Measurements from ENCODE around the gene DBN1. TPM values are rescaled to one million over a fixed set of nuclear protein-coding genes. Genes with fewer than 3 reads are reported as not detected.

The DBN1 gene
- total and polyA plus RNA-seq, 2 of the 8 experiments (the other 6 are each of a cell fraction or from before 2014, with no cell fraction given), result 168 to 333 TPM

DNA sequence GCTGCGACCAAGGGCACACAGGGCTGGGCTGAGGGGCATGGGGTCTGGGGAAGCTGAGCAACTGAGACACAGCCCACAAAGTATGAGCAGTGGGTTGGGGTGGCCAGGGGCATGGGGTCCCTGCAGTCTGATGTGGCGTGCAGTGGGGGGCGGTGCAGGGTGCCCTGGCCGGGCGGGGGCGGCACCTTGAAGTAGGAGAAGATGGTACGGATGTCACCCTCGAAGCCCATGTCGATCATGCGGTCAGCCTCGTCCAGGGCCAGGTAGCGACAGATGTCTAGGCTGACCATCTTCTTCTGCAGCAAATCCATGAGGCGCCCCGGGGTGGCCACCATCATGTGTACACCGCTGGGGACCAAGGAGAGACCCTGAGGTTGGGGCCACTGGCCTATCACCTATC lies 40.1 kb upstream of the DBN1 start:
- WGBS, 2 experiments (ENCODE audit: extremely low coverage in 1 of 2, insufficient coverage in 1 of 2, insufficient read length in 1 of 2, insufficient replicate concordance in 2 of 2, low coverage in 1 of 2, low lambda C conversion rate in 2 of 2, missing lambda C conversion rate in 1 of 2), result 97% methylated on average over 14 of the region's 15 CpGs; no CpG with 5 or more reads in 1 of the 2 experiments
- Histone ChIP-seq H3K4me3 (ENCODE audit: extremely low read depth in 1 of 4, insufficient read depth in 2 of 4, low read depth in 3 of 4, low read length in 4 of 4) (no peak overlapping the region), H4K91ac (replicated peaks; ENCODE audit: insufficient read length, low read length) (no peak overlapping the region), H2BK120ac (replicated peaks; ENCODE audit: low read depth, low read length) (no peak overlapping the region), H3K4me2 (ENCODE audit: insufficient read depth in 1 of 2, low read depth in 2 of 2, low read length in 2 of 2) (no peak overlapping the region), H3K56ac (replicated peaks; ENCODE audit: insufficient read length, low read depth, low read length) (no peak overlapping the region), H2BK20ac (ENCODE audit: low read length) (no peak overlapping the region), H2AK5ac (ENCODE audit: low read depth, low read length) (no peak overlapping the region), H3K4me1 (replicated peaks in 1 of 4; ENCODE audit: control insufficient read depth in 3 of 4, insufficient read depth in 4 of 4, low read length in 3 of 4) (peaks cover 4 to 18% (median 12%) of the 10 kb centered on the region in 4 experiments; a peak in 6 of 7 replicates), H3K4ac (replicated peaks; ENCODE audit: insufficient read length, low read depth, low read length) (no peak overlapping the region), H2BK12ac (ENCODE audit: low read depth, low read length) (no peak overlapping the region), H3K18ac (ENCODE audit: extremely low read depth, low read length) (no peak overlapping the region), H3K27ac (ENCODE audit: low read depth, low read length) (no peak overlapping the region), H3K79me1 (ENCODE audit: low read depth, low read length) (peaks cover 5% of the 10 kb centered on the region; the same call in 1 of the 2 replicates), H3K14ac (ENCODE audit: insufficient read length) (no peak overlapping the region), H2BK15ac (ENCODE audit: low read length) (no peak overlapping the region), H3K23ac (ENCODE audit: insufficient read length) (no peak overlapping the region), H3K27me3 (replicated peaks in 1 of 4; ENCODE audit: control insufficient read depth in 3 of 4, extremely low read depth in 1 of 4, insufficient read depth in 3 of 4, low read length in 3 of 4) (no peaks in the 10 kb centered on the region), H3K9me3 (ENCODE audit: insufficient read depth in 2 of 2, low read depth in 1 of 2, low read length in 1 of 2) (no peaks in the 10 kb centered on the region), H3K9ac (replicated peaks in 1 of 4; ENCODE audit: extremely low read depth in 1 of 4, low read depth in 3 of 4, low read length in 3 of 4) (no peak overlapping the region), H3K23me2 (ENCODE audit: low read depth, low read length) (peaks cover 8% of the 10 kb centered on the region), H3K79me2 (ENCODE audit: control insufficient read depth in 1 of 2, insufficient read depth in 2 of 2, low read length in 2 of 2) (peaks cover 0 to 9% of the 10 kb centered on the region in 2 experiments; a peak in 1 of 4 replicates), H4K20me1 (replicated peaks in 1 of 2; ENCODE audit: control insufficient read depth in 1 of 2, insufficient read depth in 2 of 2, low read length in 2 of 2) (peaks cover 0 to 18% of the 10 kb centered on the region in 2 experiments), H4K8ac (ENCODE audit: extremely low read depth, insufficient read depth, low read length) (no peak overlapping the region; the same call in 1 of the 2 replicates), H2AFZ (ENCODE audit: low read length) (no peak overlapping the region), H3K36me3 (ENCODE audit: control insufficient read depth in 2 of 4, insufficient read depth in 4 of 4, low read length in 3 of 4) (peaks cover 27 to 50% (median 47%) of the 10 kb centered on the region in 4 experiments), H4K5ac (ENCODE audit: insufficient read length, low read depth, low read length) (no peak overlapping the region), H2BK5ac (ENCODE audit: low read depth, low read length) (no peak overlapping the region)
- FAIRE-seq (no peak), DNase-seq (ENCODE audit: low read depth in 1 of 2, low spot score in 2 of 2) (no peak)
- ChIA-PET CTCF (ENCODE audit: partially characterized antibody) (interaction anchor here (1.0 to 20.8 kb wide), 2 partner anchors 11 to 23 kb away, joined by 3 to 306 read pairs; no protein-coding TSS in a partner anchor), POLR2A (ENCODE audit: partially characterized antibody) (interaction anchor here (0.8 to 4.7 kb wide), 5 partner anchors 9 to 29 kb away, joined by 3 to 53 read pairs (median 3); partner anchors contain the start of gene PDLIM7)
- TF ChIP-seq NANOG (IDR thresholded peaks at IDR 0.05; ENCODE audit: insufficient read depth, low read depth, low read length, poor library complexity, severe bottlenecking) (no peak), JUND (IDR thresholded peaks at IDR 0.05; ENCODE audit: low read length) (no peak), NRF1 (IDR thresholded peaks at IDR 0.05; ENCODE audit: low read depth, low read length) (no peak), CREB1 (IDR thresholded peaks at IDR 0.05) (no peak), SIN3A (conservative IDR thresholded peaks at IDR 0.05 in 1 of 2, IDR thresholded peaks at IDR 0.05 in 1 of 2; ENCODE audit: low read depth in 1 of 2, low read length in 2 of 2) (no peak), RBBP5 (IDR thresholded peaks at IDR 0.05; ENCODE audit: borderline replicate concordance, low read depth, low read length) (no peak), GTF2F1 (IDR thresholded peaks at IDR 0.05; ENCODE audit: borderline replicate concordance, low read depth, low read length) (no peak), KDM4A (IDR thresholded peaks at IDR 0.05; ENCODE audit: low read depth, low read length, severe bottlenecking) (no peak), EZH2 (IDR thresholded peaks at IDR 0.05; ENCODE audit: low read depth, low read length, severe bottlenecking) (no peak), KDM5A (IDR thresholded peaks at IDR 0.05; ENCODE audit: low read length) (no peak)
- TF ChIP-seq, protein P1, sequence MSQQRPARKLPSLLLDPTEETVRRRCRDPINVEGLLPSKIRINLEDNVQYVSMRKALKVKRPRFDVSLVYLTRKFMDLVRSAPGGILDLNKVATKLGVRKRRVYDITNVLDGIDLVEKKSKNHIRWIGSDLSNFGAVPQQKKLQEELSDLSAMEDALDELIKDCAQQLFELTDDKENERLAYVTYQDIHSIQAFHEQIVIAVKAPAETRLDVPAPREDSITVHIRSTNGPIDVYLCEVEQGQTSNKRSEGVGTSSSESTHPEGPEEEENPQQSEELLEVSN (IDR thresholded peaks at IDR 0.05), result no peak
